HG03108 (cell line): ENCODE measurements around the gene TGOLN2.
"Not testable (repeated sequence)": the region's sequence is repeated elsewhere in the genome, so short reads cannot be mapped to it uniquely, and the experiment has no call there.

Experiments
- ATAC-seq: cut with Tn5 transposase; IDR thresholded peaks from one replicate; pipeline ENCODE4 v1.9.1; 2021; ENCODE audit warnings: moderate library complexity; ENCODE audit not compliant: unreplicated experiment

TGOLN2 gene

DNA sequence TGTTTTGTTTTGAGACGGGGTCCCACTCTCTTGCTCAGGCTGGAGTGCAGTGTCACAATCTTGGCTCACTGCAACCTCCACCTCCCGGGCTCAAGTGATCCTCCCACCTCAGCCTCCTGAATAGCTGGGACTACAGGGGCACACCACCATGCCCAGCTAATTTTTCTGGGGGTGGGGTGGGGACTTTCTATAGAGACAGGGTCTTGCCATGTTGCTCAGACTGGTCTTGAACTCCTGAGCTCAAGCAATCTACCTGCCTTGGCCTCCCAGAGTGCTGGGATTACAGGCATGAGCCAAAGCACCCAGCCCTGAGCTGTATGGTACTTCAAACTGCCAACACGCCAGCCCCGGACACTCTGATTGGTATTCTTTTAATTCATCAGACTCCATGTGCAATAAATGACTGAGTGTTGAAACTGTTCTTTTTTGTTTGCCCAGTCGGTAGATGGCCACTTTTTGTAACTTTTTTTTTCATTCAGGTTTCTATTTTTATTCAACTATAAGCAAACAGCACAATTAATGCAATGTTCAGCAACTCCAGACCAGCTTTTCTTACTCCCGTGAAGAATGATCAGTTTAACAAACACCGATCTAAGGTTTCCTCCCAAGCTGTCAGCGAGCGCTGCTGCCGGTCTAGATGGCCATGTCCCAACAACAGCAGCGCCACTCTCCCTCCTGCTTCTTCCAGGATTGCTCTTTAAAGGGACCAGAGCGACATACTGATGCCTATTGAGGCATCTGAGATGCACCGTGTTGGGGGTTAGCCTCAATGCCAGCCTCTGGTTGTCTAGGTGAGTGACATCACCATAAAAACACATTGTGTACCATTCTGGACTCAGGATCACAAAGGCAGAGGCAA lies 12.5 kb upstream of the TGOLN2 start:
- no peak for ATAC-seq

DNA sequence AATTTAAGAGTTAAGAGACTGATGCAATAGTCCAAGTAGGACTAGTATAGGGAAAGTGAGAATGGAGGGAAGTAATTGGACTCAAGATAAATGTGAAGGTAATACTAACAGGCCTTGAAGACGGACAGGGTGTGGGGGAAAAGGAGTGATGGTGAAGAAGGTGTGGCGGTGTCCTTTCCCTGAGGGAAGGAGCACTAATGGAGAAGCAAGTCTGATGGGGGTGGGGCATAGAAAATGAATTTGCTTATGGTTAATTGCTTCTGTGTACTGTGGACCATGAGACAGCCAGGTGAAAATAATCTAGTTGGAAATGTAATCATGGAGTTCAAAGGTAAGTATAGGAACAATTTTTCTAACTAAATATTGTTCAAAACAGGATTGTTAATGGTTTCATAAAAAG lies 7.1 kb upstream of the TGOLN2 start:
- no peak for ATAC-seq

DNA sequence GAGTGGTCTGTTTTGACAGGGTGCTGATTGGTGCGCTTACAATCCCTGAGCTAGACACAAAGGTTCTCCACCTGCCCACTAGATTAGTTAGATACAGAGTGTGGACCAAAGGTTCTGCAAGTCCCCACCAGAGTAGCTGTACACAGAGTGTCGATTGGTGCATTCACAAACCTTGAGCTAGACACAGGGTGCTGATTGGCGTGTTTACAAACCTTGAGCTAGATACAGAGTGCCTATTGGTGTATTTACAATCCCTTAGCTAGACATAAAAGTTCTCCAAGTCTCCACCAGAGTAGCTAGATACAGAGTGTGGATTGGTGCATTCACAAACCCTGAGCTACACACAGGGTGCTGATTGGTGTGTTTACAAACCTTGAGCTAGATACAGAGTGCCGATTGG lies 6.1 kb upstream of the TGOLN2 start:
- ATAC-seq: not testable (repeated sequence)

- ATAC-seq: no peak
Measured at GRCh38 chr2:85330839-85331636, 3.2 kb upstream of the TGOLN2 start.

DNA sequence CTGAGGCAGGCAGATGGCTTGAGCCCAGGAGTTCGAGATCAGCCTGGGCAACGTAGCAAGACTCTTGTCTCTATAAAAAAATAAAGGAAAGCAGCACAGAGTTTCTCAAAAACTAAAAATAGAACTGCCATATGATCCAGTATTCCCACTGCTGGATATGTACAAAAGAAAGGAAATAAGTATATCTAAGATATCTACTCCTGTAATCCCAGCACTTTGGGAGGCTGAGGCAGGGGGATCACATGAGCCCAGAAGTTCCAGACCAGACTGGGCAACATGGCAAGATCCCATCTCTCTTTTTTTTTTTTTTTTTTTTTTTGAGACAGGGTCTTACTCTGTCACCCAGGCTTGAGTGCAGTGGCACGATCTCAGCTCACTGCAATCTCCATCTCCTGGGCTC lies 1.9 kb upstream of the TGOLN2 start:
- ATAC-seq: not testable (repeated sequence)

DNA sequence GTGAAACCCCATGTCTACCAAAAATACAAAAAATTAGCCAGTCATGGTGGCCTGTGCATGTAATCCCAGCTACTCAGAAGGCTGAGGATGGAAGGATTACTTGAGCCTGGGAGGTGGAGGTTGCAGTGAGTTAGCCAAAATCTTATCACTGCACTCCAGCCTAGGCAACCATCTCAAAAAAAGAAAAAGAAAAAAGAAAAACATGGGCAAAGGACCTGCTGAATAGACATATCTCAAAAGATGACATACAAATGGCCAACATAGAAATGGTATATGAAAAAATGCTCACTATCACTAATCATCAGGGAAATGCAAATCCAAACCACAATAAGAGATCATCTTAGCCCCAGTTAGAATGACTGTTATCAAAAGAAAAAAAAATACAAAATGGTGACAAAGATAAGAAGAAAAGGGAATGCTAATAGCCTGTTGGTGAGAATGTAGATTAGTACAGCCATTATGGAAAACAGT lies 1.4 kb upstream of the TGOLN2 start:
- ATAC-seq: no peak

- ATAC-seq: peak; percentile 22
Measured at GRCh38 chr2:85327160-85327821, 498 bp downstream of the TGOLN2 start.

- ATAC-seq: peak; percentile 30
Measured at GRCh38 chr2:85326406-85327159, 1.2 kb downstream of the TGOLN2 start.

DNA sequence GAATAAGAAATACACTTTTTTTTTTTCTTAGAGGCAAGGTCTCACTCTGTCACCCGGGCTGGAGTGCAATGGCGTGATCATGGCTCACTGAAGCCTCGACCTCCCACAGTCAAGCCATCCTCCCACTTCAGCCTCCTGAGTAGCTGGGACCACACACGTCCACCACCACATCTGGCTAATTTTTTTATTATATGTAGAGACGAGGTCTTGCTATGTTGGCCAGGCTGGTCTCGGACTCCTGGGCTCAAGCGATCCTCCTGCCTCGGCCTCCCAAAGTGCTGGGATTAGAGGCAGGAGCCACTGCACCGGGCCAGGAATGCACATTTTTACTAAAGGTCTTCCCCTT lies 2.4 kb downstream of the TGOLN2 start:
- no peak for ATAC-seq

- no peak for ATAC-seq
Measured at GRCh38 chr2:85324639-85325465, 2.9 kb downstream of the TGOLN2 start.

GRCh38 chr2:85323988-85324367 lies 3.8 kb downstream of the TGOLN2 start:
- not testable (repeated sequence) for ATAC-seq

GRCh38 chr2:85323351-85323987 lies 4.3 kb downstream of the TGOLN2 start:
- no peak for ATAC-seq

DNA sequence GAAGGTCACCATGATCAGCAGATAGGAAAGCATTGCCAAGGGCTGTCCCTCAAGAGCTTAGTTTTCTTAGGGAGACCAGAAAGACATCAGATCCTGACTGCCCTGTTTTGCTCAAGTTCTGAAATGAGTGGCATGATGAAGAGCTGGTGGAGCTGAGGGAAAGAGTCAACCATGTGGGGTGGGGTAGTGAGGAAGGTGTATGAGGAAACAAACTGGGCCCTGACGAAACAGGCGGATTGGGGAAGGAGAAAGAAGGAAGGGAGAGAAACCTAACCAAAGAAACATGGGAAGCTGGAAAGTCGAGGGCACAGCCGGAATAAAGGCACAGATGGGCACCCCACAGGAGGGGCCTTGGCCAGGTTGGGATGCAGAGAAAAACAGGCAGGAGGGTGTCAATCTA lies 8.0 kb downstream of the TGOLN2 start:
- ATAC-seq: no peak

GRCh38 chr2:85318222-85319074 lies 9.3 kb downstream of the TGOLN2 start:
- ATAC-seq: peak; percentile 59

GRCh38 chr2:85315921-85316320 lies 11.9 kb downstream of the TGOLN2 start:
- not testable (repeated sequence) for ATAC-seq

DNA sequence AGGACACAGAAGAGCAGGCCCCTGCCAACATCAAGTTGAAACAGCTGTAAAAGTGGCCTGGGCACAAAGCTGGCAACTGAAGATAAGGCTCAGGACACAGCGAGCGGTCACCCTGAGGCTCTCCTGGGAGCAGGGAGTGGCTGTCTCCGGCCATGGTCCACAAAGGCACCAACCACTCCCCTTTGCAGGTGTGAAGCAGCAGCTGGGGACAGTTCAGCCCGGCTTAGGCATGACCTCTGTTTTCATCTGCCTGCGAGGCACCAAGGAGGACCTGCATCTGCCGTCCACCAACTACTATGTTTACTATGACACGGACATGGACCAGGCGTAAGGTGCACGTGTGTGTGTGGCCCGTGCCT lies 12.9 kb downstream of the TGOLN2 start:
- ATAC-seq: no peak

- ATAC-seq: no peak
Measured at GRCh38 chr2:85312404-85312803, 15.4 kb downstream of the TGOLN2 start.

- peak; percentile 56 for ATAC-seq
Measured at GRCh38 chr2:85310330-85310729, 17.5 kb downstream of the TGOLN2 start.
